Sigmoid colon (tissue), 4 donors: ENCODE results near the gene PCYT1A.

Source experiments
- EP300 ChIP-seq, 4 donors: sonication (generic); formaldehyde crosslinking; IDR thresholded peaks; one replicate each; pipeline ENCODE4 v1.6.1; 2017; ENCODE audit warnings: antibody characterized with exemption in 4 of 4
- POLR2A ChIP-seq, 2 donors: fragments of 450-650 bp; IDR thresholded peaks; one replicate each; pipeline ENCODE4 v1.6.1; 2016; ENCODE audit warnings: antibody characterized with exemption in 2 of 2, mild to moderate bottlenecking in 2 of 2, moderate library complexity in 2 of 2
- TF ChIP-seq, protein P1 (sequence below), 4 experiments: fragments of 450-650 bp in 3 of 4; fragments of 200-600 bp in 1 of 4; IDR thresholded peaks; one replicate each; pipeline ENCODE4 v1.5.1; 2016 to 2019; ENCODE audit warnings: antibody characterized with exemption in 4 of 4, mild to moderate bottlenecking in 3 of 4, moderate library complexity in 2 of 4

DNA sequence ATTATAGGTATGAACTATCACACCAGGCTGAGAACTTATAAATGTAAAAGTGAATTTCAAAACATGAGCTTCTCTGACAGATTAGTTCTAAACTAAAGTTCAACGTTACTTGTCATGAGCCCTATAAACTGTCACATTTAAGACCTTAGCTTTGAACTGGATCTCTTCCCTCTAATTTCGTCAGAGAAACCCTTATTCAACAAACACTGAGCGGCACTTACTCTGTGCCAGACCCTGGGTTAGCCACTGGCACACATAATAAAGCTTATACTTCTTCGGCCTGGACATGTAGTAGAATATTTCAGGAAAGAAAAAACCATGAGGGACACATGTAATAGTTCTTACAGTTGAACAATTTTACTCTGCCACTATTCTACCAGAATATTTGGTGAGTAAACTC is 5.6 kb downstream of the PCYT1A start:
- TF ChIP-seq POLR2A (IDR thresholded peaks at IDR 0.05) (no peak), EP300 (IDR thresholded peaks at IDR 0.05) (no peak)
- TF ChIP-seq, protein P1, sequence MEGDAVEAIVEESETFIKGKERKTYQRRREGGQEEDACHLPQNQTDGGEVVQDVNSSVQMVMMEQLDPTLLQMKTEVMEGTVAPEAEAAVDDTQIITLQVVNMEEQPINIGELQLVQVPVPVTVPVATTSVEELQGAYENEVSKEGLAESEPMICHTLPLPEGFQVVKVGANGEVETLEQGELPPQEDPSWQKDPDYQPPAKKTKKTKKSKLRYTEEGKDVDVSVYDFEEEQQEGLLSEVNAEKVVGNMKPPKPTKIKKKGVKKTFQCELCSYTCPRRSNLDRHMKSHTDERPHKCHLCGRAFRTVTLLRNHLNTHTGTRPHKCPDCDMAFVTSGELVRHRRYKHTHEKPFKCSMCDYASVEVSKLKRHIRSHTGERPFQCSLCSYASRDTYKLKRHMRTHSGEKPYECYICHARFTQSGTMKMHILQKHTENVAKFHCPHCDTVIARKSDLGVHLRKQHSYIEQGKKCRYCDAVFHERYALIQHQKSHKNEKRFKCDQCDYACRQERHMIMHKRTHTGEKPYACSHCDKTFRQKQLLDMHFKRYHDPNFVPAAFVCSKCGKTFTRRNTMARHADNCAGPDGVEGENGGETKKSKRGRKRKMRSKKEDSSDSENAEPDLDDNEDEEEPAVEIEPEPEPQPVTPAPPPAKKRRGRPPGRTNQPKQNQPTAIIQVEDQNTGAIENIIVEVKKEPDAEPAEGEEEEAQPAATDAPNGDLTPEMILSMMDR (IDR thresholded peaks at IDR 0.05) = no peak
